ENCODE measurements around the gene PSMD14. TPM values are rescaled to one million over a fixed set of nuclear protein-coding genes. Genes with fewer than 3 reads are reported as not detected.

PSMD14 gene
- total RNA-seq, 1 experiment from 2014 or later: 118 TPM

DNA sequence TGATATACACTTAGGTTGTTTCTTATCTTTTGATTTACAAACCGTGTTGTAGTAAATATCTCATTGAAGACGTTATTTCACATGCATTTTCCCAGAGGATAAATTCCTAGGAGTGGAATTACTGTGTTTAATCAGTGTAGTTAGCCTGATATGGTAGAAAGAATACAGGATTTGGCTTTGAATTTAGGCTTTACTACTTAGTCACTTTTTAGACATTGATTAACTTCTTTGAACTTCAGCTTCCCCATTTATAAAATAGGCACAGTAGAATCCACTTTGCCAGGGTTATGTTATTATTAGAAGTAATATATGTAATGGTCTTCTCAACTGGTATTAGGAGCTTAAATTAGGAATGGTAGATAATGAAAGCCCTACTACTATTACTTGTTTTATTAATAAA, 27.4 kb downstream of the PSMD14 start (continued):
- TF ChIP-seq, protein P1, sequence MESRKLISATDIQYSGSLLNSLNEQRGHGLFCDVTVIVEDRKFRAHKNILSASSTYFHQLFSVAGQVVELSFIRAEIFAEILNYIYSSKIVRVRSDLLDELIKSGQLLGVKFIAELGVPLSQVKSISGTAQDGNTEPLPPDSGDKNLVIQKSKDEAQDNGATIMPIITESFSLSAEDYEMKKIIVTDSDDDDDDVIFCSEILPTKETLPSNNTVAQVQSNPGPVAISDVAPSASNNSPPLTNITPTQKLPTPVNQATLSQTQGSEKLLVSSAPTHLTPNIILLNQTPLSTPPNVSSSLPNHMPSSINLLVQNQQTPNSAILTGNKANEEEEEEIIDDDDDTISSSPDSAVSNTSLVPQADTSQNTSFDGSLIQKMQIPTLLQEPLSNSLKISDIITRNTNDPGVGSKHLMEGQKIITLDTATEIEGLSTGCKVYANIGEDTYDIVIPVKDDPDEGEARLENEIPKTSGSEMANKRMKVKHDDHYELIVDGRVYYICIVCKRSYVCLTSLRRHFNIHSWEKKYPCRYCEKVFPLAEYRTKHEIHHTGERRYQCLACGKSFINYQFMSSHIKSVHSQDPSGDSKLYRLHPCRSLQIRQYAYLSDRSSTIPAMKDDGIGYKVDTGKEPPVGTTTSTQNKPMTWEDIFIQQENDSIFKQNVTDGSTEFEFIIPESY (IDR thresholded peaks at IDR 0.05; ENCODE audit: extremely low read depth, insufficient replicate concordance, low read length): no peak
- TF ChIP-seq, protein P2, sequence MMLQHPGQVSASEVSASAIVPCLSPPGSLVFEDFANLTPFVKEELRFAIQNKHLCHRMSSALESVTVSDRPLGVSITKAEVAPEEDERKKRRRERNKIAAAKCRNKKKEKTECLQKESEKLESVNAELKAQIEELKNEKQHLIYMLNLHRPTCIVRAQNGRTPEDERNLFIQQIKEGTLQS (IDR thresholded peaks at IDR 0.05): no peak

DNA sequence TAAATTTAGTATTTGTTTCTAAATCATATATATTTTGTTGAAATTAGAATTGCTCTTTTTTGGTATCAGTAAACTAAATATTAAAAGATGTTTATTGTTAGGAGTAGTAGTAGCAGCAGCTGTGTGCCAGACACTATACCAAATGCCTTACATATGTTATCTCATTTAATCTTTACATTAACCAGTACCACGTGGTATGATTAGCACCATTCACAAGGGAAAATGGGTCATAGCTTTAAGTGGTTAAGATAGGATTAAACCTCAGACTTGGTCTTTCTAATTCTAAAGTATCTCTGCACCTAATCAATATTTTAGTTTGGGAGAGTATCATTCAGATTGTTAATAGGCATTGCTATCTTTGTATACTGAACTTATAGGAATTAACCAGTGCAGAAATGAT, 29.0 kb downstream of the PSMD14 start:
- intact Hi-C loops (cut with micrococcal nuclease): no loop called here
- ChIA-PET RAD21 (ENCODE audit: low non-redundant PET in 1 of 2, low total read pairs in 2 of 2, uncharacterized antibody in 2 of 2, unreplicated experiment in 2 of 2) (no interaction called here), POLR2A (no interaction called here)

More for the DNA sequence above, 29.0 kb downstream of the PSMD14 start:
- Histone ChIP-seq H3K9me2 (ENCODE audit: insufficient read depth) (no peaks in the 10 kb centered on the region), H3K9ac (ENCODE audit: low read length) (no peak overlapping the region), H3K4me2 (ENCODE audit: low read length) (no peak overlapping the region), H3K36me3 (ENCODE audit: control insufficient read depth in 1 of 2, insufficient read depth in 2 of 2, low read length in 2 of 2) (no peaks in the 10 kb centered on the region; a peak in 1 of 4 replicates), H3K27me3 (ENCODE audit: insufficient read depth, low read length) (no peaks in the 10 kb centered on the region), H3K27ac (ENCODE audit: low read depth, low read length) (no peak overlapping the region), H2AFZ (ENCODE audit: low read depth, low read length, poor library complexity, severe bottlenecking) (no peak overlapping the region), H3K4me3 (replicated peaks in 1 of 2; ENCODE audit: low read depth in 1 of 2, low read length in 2 of 2) (no peak overlapping the region), H4K20me1 (ENCODE audit: insufficient read depth) (peaks cover 23% of the 10 kb centered on the region; the same call in 1 of the 2 replicates), H3K4me1 (ENCODE audit: control insufficient read depth in 1 of 2, insufficient read depth in 2 of 2, low read length in 2 of 2) (no peaks in the 10 kb centered on the region), H3K79me2 (ENCODE audit: insufficient read depth, low read length) (peaks cover 82% of the 10 kb centered on the region), H3K9me3 (ENCODE audit: control insufficient read depth in 1 of 2, insufficient read depth in 1 of 2, low read depth in 1 of 2, low read length in 2 of 2) (no peaks in the 10 kb centered on the region)
- CTCF ChIA-PET: no interaction called here
- TF ChIP-seq EGR1 (IDR thresholded peaks at IDR 0.05; ENCODE audit: low read depth) (no peak), EZH2 (IDR thresholded peaks at IDR 0.05) (no peak), SIN3A (IDR thresholded peaks at IDR 0.05; ENCODE audit: low read depth) (no peak), FOSL1 (IDR thresholded peaks at IDR 0.05; ENCODE audit: low read depth) (no peak), POLR2AphosphoS5 (IDR thresholded peaks at IDR 0.05; ENCODE audit: low read depth, low read length) (no peak), EZH2phosphoT487 (IDR thresholded peaks at IDR 0.05; ENCODE audit: borderline replicate concordance) (no peak), CBX3 (IDR thresholded peaks at IDR 0.05; ENCODE audit: low read depth) (no peak), TCF7L2 (IDR thresholded peaks at IDR 0.05; ENCODE audit: borderline replicate concordance, extremely low read depth, insufficient read depth, insufficient read length) (no peak), POLR2A (IDR thresholded peaks at IDR 0.05; ENCODE audit: borderline replicate concordance, extremely low read depth, insufficient read depth, insufficient read length) (no peak), CEBPB (IDR thresholded peaks at IDR 0.05; ENCODE audit: low read depth) (no peak), ZNF274 (IDR thresholded peaks at IDR 0.05; ENCODE audit: low read depth, low read length) (no peak), ZFX (IDR thresholded peaks at IDR 0.05) (no peak), SP1 (IDR thresholded peaks at IDR 0.05; ENCODE audit: low read depth) (no peak), RAD21 (IDR thresholded peaks at IDR 0.05; ENCODE audit: low read depth) (no peak), JUND (IDR thresholded peaks at IDR 0.05) (no peak), SRF (IDR thresholded peaks at IDR 0.05; ENCODE audit: low read depth) (no peak)
- TF ChIP-seq, protein P3, sequence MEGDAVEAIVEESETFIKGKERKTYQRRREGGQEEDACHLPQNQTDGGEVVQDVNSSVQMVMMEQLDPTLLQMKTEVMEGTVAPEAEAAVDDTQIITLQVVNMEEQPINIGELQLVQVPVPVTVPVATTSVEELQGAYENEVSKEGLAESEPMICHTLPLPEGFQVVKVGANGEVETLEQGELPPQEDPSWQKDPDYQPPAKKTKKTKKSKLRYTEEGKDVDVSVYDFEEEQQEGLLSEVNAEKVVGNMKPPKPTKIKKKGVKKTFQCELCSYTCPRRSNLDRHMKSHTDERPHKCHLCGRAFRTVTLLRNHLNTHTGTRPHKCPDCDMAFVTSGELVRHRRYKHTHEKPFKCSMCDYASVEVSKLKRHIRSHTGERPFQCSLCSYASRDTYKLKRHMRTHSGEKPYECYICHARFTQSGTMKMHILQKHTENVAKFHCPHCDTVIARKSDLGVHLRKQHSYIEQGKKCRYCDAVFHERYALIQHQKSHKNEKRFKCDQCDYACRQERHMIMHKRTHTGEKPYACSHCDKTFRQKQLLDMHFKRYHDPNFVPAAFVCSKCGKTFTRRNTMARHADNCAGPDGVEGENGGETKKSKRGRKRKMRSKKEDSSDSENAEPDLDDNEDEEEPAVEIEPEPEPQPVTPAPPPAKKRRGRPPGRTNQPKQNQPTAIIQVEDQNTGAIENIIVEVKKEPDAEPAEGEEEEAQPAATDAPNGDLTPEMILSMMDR (IDR thresholded peaks at IDR 0.05 in 2 of 3, conservative IDR thresholded peaks at IDR 0.05 in 1 of 3; ENCODE audit: borderline replicate concordance in 1 of 3, insufficient read depth in 1 of 3, low read depth in 2 of 3, low read length in 2 of 3): no peak
- TF ChIP-seq, protein P4, sequence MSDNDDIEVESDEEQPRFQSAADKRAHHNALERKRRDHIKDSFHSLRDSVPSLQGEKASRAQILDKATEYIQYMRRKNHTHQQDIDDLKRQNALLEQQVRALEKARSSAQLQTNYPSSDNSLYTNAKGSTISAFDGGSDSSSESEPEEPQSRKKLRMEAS (IDR thresholded peaks at IDR 0.05): no peak
- TF ChIP-seq, protein P1 (IDR thresholded peaks at IDR 0.05; ENCODE audit: extremely low read depth, insufficient replicate concordance, low read length): no peak
- TF ChIP-seq, protein P2 (IDR thresholded peaks at IDR 0.05): no peak
- DNase-seq (ENCODE audit: low read depth, low spot score) (no peak), ATAC-seq (no peak)
- no TSS peak for BruUV-seq (replicated peaks)

Measured in HCT116 (cell line).